HT-29 (cell line): ENCODE measurements around the gene TRIO. TPM values are rescaled to one million over a fixed set of nuclear protein-coding genes. Genes with fewer than 3 reads are reported as not detected.

Experiments
- DNase-seq: peaks from one replicate; pipeline ENCODE4 v3.0.0-alpha.2; 2015; ENCODE audit warnings: low spot score
- total RNA-seq: library from RNA; depleted of rRNA; stranded (reverse); fragments of >200 nt; shearing (Covaris generic); gene quantifications from 2 replicates; pipeline ENCODE4 v1.2.3, GENCODE V29; 2014

TRIO gene
- total RNA-seq, 1 experiment from 2014 or later: 104 TPM

DNA sequence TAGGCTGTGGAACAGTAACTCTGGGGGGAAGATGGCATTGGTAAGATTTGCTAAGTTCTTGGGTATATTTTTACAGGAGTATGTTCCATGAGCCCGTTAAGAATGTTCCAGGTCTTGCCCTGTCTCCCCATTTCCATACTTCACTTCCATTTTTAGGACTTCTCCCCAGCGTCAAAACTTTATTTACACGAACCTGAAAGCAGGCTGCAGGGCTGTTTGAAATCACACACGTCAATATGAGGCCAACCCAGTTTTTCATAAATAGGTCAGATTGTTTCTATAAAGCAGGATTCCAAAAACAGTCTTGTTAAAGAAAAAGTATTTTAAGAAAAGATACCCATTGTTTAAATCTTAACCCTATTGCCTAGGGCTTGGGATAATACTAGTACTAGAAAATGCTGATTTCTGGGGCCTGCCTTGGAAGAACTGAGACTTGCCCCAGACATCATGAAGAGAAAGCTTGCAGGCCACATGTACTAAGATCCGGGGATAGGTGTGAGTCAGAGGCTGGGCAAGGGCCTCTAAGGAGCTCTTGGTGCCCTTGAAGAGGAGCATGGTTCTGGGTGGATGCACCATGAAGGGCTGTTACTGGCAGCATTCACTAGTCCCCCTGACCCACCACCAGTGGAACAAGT is 24.2 kb downstream of the TRIO start:
- DNase-seq: no peak

- DNase-seq: no peak
These were observed 25.1 kb downstream of the TRIO start for GRCh38 chr5:14168144-14168792.

DNA sequence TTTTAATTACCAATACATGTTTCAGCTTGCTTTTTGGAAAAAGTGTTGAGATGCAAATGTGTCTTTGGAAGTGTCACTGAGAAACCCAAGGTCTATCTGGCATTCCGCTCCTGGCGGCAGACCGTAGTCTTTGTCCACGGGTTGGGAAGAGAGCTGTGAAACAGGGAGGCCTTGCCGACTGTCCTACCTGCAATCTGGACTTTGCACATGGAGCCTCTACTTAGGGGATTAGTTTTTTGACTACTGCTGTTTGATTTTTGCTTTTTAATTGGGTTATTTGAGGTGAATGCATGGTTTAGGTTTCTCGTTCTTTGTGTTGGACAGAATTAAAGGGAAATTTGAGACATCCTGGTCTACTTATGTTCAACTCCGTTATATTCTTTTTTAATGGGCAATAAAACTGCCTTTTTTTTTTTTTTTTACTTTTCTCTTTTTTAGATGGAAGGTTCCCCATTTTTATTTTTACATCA is 25.7 kb downstream of the TRIO start:
- DNase-seq: no peak

GRCh38 chr5:14171046-14171445 is 27.9 kb downstream of the TRIO start:
- no peak for DNase-seq

DNA sequence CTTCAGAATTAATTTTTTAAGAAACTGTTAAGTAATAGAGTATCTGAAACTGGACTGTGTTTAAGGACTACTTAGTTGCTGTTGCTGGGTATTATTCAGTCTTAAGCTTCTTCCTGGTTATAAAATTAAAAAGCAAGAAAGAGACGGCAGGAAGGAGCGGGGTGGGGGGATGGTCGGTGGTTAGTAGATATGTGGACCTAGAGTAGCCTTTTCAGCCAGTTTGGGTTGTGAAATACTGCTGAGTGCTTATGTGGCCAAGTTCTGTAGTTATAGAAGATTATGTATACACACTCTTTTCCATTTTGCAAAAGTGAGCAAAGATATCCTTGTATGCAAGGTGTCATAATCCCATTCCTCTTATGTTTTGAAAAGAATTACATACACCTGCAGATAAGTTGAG is 28.5 kb downstream of the TRIO start:
- DNase-seq: no peak

DNA sequence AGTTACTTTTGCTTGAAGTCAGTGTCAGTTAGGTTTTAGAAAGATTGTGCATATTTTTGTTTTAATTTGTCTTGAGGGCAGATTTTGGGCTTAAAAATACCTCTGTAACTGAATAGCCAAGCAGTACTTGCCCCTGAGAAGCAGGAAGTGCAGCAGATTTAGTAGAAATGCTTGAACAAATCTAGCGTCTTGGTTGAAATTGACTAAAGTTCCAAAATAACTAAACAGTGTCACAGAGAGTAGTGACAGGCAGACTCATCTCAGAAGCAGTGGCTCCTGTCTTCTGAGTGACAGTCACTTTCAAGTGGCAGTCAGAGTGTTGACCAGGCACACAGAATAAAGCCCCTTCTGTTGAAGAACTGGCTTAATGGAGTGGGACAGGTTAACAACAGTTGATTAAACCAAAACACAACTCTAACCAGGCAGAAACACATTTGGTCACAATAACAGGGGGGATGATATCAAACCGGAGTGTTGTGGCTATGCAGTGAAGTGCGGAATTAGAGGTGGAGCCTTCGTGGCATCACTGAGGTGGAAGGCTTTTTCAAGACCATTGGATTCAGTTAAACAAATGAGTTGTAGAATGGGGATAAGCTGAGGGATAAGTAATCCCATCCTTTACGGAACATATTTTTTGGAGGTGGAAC is 29.1 kb downstream of the TRIO start:
- no peak for DNase-seq

DNA sequence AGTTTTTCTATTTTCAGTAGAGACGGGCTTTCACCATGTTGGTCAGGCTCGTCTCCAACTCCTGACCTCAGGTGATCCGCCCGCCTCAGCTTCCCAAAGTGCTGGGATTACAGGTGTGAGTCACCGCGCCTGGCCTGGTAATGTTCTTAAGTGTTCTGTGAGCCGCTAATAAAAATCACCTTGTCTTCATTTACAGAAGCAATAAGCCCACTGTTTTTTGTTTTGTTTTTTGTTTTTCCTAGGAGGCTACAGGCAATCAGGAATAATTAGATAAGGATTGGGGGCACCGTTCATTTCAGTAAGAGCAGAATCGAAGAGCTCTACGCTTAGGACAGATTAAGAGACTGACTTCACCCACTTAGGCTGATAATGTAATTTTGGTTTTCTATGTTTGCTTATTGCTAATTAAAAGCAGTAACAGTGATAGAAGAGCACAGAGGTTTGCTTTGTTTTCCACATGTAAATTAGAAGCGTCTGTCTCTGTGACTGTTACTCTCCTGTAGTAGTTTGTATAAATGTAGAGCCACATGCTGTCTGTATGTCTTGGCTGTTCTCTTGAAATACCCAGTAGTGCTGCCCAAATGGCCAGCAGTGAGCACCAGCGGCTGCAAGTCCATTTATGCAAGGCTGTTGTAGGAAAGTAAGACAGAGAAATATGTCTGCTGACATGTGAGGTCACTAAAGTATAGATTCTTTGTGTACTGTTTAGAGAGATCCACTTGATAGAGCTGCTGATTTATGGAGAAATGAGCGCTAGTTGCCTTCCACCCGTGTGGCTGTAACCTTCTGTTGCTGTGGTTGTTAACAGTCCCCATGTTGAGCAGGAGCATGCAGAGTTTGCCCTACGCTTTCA is 30.5 kb downstream of the TRIO start:
- DNase-seq: peak; percentile 21

DNA sequence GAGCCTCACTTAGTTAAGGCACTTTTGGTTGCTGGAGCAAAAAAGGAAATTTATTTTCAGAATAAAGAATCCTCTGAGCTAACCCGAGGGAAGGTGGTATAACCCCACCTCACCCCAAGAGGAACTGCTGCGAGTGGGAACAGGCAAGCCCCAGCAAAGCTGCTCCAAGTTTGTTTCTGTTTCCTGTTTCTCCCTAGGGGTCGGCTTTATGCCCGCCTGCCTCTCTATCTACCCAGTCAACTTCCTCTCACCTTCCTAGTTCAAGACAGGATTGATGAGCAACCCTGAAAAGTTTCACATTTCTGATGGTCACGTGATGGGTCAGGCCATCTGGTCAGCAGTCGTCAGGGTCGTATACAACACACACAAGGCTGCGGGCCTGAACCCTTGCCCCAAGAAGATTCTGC is 31.1 kb downstream of the TRIO start:
- no peak for DNase-seq

GRCh38 chr5:14175381-14175780 is 32.2 kb downstream of the TRIO start:
- no peak for DNase-seq

DNA sequence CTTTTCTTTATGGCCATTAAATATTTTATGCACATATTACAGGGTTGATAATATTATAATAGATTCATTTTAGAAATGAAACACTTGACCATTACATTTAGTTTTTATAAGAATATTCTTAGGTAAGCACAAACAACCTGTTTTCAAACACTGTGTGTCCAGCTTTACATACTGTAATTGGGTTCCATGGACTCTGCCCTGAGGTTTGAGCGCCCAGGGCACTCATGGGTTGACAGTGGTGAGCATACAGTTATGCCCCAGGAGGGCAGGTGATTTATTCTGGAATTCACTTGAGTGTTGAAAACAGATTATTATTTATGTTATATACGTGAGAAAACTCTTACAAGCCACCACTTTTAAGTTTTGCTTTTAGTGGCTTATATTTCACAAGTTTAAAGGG is 33.7 kb downstream of the TRIO start:
- DNase-seq: no peak

- DNase-seq: no peak
These were observed 34.5 kb downstream of the TRIO start for GRCh38 chr5:14177634-14178033.

GRCh38 chr5:14178091-14178490 is 34.9 kb downstream of the TRIO start:
- no peak for DNase-seq

- no peak for DNase-seq
These were observed 35.6 kb downstream of the TRIO start for GRCh38 chr5:14178671-14179211.

GRCh38 chr5:14179446-14179845 is 36.3 kb downstream of the TRIO start:
- DNase-seq: no peak

- DNase-seq: no peak
These were observed 37.3 kb downstream of the TRIO start for GRCh38 chr5:14180437-14180836.

DNA sequence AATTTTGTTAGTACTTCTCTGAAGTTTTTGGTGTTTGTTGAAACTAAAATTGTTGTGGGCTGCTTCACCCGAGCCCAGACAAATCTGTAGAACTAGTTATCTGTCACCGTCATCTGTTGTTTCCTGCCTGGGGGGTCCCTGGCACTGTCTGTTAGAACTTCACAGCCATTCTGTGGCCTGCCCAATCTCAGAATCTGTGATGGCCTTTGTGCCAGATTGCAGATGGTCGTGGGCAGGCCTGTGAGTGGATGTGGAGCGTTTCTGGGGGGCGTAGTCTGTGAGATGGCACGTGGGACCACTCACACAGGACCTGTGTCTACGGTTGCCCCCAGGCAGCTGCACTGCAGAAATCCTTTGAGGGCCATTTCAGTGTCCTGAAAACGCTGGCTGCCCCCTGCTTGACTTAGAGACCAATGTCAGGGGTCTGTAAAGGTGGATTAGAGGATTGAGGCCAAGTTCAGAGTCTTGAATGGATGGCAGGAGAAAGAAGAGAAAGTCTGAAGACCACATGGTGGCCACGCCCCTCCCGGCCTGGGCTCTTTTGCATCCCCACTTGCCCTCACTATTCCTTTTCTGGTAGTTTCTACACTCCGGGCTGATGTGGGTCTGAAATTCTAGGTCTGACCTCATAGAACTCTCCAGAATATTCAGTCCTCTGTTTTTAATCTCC is 38.3 kb downstream of the TRIO start:
- DNase-seq: no peak

DNA sequence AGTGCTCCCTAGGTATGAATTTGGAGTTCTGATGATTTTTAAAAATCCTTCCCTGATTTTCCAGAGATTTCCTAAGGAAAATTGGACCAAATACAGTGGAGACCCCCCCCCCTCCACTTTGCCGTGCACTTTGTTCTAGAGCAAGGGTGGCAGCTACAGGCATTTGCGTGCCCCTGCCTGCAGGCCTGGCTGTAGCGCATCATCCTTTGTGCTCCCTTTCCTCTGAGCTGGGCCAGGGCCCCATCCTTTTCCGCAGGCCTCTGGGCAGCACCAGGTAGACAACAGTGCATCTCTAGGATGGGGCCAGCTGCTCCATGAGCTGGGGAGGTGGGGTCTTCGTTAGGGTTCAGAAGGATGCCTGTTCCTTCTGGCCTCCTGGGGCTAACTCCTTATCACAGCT is 39.6 kb downstream of the TRIO start:
- DNase-seq: no peak

- no peak for DNase-seq
These were observed 40.2 kb downstream of the TRIO start for GRCh38 chr5:14183187-14183939.

DNA sequence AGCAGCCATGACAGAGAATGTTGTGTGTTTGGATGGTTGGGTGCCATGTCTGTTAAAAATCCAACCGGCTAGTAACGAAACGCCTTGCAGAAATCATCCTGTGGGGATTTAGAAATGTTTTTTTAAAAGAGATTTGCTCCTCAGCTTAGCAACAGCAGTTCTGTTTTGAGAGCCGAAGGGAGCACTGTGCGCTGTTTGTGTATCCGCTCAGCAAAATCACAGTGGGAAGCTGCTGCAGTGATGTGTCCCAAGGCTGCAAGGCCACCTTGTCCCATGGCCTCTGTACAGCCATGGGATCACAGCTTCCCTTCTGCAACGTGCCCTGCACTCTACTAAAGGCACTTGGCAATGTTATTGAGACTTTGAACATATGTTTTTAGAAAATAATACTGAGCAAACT is 40.9 kb downstream of the TRIO start:
- DNase-seq: no peak

GRCh38 chr5:14184725-14185124 is 41.6 kb downstream of the TRIO start:
- no peak for DNase-seq
